BJ (cell line): ENCODE data around the gene TP53AIP1. TPM values are rescaled to one million over a fixed set of nuclear protein-coding genes. Genes with fewer than 3 reads are reported as not detected.

Source experiments
- CTCF ChIA-PET: fragments of 350-600 bp; formaldehyde crosslinking; extraction: SDS; loops from one replicate; lab custom pipeline; 2021; ENCODE audit warnings: antibody characterized with exemption, inconsistent platforms; lab: Yijun Ruan, JAX
- POLR2A ChIA-PET: fragments of 300-600 bp; sonication (Branson Sonifier 250); formaldehyde crosslinking; extraction: SDS; loops from one replicate; lab custom pipeline; 2021; ENCODE audit warnings: antibody characterized with exemption; lab: Charles Lee
- DNase-seq: peaks from one replicate; pipeline ENCODE4 v3.0.0-alpha.2; 2011; ENCODE audit warnings: low read depth
- H3K27me3 ChIP-seq: 2 replicates; pipeline ENCODE4 v1.6.0; 2011; ENCODE audit warnings: low read length; ENCODE audit not compliant: control insufficient read depth, insufficient read depth
- H3K36me3 ChIP-seq: 2 replicates; pipeline ENCODE4 v1.5.1; 2011; ENCODE audit warnings: low read length; ENCODE audit not compliant: control insufficient read depth, insufficient read depth
- H3K4me3 ChIP-seq: 2 replicates; pipeline ENCODE4 v1.5.1; 2011; ENCODE audit warnings: low read depth, mild to moderate bottlenecking, control low read depth, low read length
- CTCF ChIP-seq: IDR thresholded peaks from 2 replicates; pipeline ENCODE4 v1.5.1; 2011; ENCODE audit warnings: low read depth, mild to moderate bottlenecking, control low read depth, inconsistent platforms, low read length, moderate library complexity; ENCODE audit not compliant: insufficient read depth
- polyA plus RNA-seq: library from polyadenylated mRNA; depleted of rRNA; stranded (reverse); fragments of >200 nt; gene quantifications from 2 replicates; pipeline ENCODE4 v1.2.3, GENCODE V29; 2011

The TP53AIP1 gene
- polyA plus RNA-seq, 1 experiment: not detected

DNA sequence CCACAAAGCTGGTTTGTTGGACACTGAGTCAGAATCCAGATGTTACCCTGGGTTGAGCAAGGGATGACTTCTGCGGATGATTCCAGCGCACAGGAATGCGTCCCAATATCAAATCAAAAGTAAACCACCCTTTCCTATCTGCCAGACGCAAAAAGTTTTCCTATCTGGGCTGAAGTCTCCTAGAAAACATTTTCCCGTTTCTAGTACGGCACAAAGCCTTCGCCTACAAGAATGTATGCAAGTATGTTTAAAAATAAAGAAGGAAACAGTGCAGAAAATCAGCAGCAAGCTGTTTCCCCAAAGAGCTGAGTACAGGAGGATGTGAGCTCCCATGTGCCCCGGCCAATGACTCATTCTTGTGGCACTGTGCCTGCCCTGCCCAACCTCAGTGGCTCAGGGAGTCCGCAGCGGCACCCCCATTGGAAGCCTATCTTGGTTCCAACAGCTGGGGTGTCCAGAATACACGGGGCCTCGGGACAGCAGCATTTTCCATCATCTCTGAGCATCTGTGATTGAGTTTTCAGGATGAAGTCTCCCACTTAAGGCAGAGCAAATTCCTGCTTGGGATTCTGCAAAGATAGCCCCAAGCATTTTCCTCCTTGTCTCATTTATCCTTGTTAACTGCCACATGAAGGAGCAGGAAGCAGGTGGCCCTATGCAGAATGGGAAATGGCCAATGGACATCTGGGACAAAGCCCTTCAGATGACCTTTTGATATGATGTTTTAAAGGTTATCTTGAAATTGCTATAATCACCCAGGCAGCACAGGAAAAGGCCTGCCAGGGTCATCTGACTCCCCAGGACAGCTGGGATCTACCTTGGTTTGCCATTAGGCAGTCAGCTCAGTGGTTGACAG, 34.1 kb downstream of the TP53AIP1 start:
- Histone ChIP-seq H3K4me3 (no peak overlapping the region), H3K27me3 (peaks cover 3% of the 10 kb centered on the region), H3K36me3 (no peaks in the 10 kb centered on the region)
- ChIA-PET CTCF (interaction anchor here (0.8 to 6.5 kb wide), 4 partner anchors 10 to 34 kb away, joined by 3 to 48 read pairs (median 8); no protein-coding TSS in a partner anchor), POLR2A (interaction anchor here (0.7 kb wide), 1 partner anchor 18 kb away, joined by 4 read pairs; no protein-coding TSS in a partner anchor)
- no peak for TF ChIP-seq CTCF
- DNase-seq: peak; percentile 14

DNA sequence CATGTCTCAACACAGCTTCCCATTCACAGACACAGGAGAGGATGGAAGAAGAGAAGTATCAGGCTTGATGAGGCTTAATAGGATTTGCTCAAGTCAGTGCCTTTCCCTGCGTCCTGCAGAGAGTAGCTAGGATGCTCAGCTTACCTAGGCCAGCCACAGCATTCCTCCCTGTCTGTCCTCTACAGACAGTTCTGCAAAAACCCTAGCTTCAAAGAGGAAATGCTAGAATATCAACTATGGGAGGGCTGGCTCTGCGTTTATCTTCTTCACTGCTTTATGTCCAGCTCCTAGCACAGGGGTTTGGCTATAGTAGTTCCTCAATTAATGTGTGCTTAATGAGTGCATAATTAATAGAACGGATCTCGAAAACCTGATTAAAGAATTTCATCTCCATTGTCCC, 35.1 kb downstream of the TP53AIP1 start:
- TF ChIP-seq CTCF: no peak
- ChIA-PET POLR2A (no interaction called here), CTCF (interaction anchor here (1.2 to 6.5 kb wide), 5 partner anchors 11 to 36 kb away, joined by 3 to 48 read pairs (median 14); partner anchors contain the start of gene KCNJ5)
- Histone ChIP-seq H3K36me3 (no peaks in the 10 kb centered on the region), H3K27me3 (0 out of 2 replicates have a peak, but pooled peaks cover 2% of the 10 kb centered on the region), H3K4me3 (no peak overlapping the region)
- no peak for DNase-seq

GRCh38 chr11:128906185-128907050, 36.3 kb downstream of the TP53AIP1 start:
- no peak for TF ChIP-seq CTCF
- no peak for DNase-seq
- H3K36me3 ChIP-seq: no peaks in the 10 kb centered on the region
- H3K27me3 ChIP-seq: 0 out of 2 replicates have a peak, but pooled peaks cover 2% of the 10 kb centered on the region
- no peak overlapping the region for H3K4me3 ChIP-seq
- ChIA-PET POLR2A (no interaction called here), CTCF (interaction anchor here (0.9 to 6.5 kb wide), 9 partner anchors 12 to 749 kb away, joined by 3 to 48 read pairs (median 4); partner anchors contain the start of gene KCNJ5)

- 0 out of 2 replicates have a peak, but pooled peaks cover 2% of the 10 kb centered on the region for H3K27me3 ChIP-seq
- no peak for DNase-seq
- POLR2A ChIA-PET: interaction anchor here (0.7 kb wide), 1 partner anchor 34 kb away, joined by 10 read pairs; no protein-coding TSS in a partner anchor
These were observed 37.1 kb downstream of the TP53AIP1 start for GRCh38 chr11:128905345-128906184.

More at GRCh38 chr11:128905345-128906184, 37.1 kb downstream of the TP53AIP1 start:
- CTCF ChIA-PET: interaction anchor here (0.9 to 6.5 kb wide), 9 partner anchors 13 to 748 kb away, joined by 3 to 48 read pairs (median 9); partner anchors contain the start of gene KCNJ5
- peak; percentile 66 for TF ChIP-seq CTCF
- Histone ChIP-seq H3K4me3 (peak overlapping the region; percentile 51), H3K36me3 (no peaks in the 10 kb centered on the region)
